Measurements from ENCODE around the gene TLCD3B. TPM values are rescaled to one million over a fixed set of nuclear protein-coding genes. Genes with fewer than 3 reads are reported as not detected.
"Not testable (repeated sequence)": the region's sequence is repeated elsewhere in the genome, so short reads cannot be mapped to it uniquely, and the experiment has no call there.

Gene TLCD3B
- total RNA-seq, 8 experiments from 2014 or later = 0.56 to 27.1 (median 10.3) TPM

- Histone ChIP-seq H3K4me3 (no peak overlapping the region), H3K4me1 (replicated peaks in 1 of 2) (no peaks in the 10 kb centered on the region), H3K27ac (no peak overlapping the region)
- in situ Hi-C loops (cut with MboI; ENCODE audit: low pct_unique_long_range_greater_than_20kb in 2 of 9, low sequenced_read_pairs in 9 of 9, unreplicated experiment in 9 of 9) = loop anchor here in 4 of 9 experiments (25.0 kb wide), 2 partner anchors 180 to 205 kb away; partner anchors contain the start of genes MAZ (in 3 of the 4), MVP (in 3 of the 4), PAGR1 (in 3 of the 4) and PRRT2 (in 3 of the 4)
- ATAC-seq (replicated peaks in 6 of 8) = no peak
- 0 to 100% (median 77%) methylated on average over 1 to 2 of the region's 2 CpGs for WGBS, 10 experiments
These were observed 13.8 kb downstream of the TLCD3B start for GRCh38 chr16:30017277-30017656.

- no peak overlapping the region for H3K27ac ChIP-seq
- in situ Hi-C loops (cut with MboI; ENCODE audit: low pct_unique_long_range_greater_than_20kb in 2 of 9, low sequenced_read_pairs in 9 of 9, unreplicated experiment in 9 of 9) = loop anchor here in 4 of 9 experiments (25.0 kb wide), 2 partner anchors 179 to 204 kb away; partner anchors contain the start of genes MAZ (in 3 of the 4), MVP (in 3 of the 4), PAGR1 (in 3 of the 4) and PRRT2 (in 3 of the 4)
- no peak overlapping the region for H3K4me3 ChIP-seq
- ATAC-seq (replicated peaks in 6 of 8) = no peak
- H3K4me1 ChIP-seq (replicated peaks in 1 of 2) = no peaks in the 10 kb centered on the region
- 17 to 89% (median 60%) methylated on average over 2 to 7 of the region's 8 CpGs; no CpG with 5 or more reads in 2 of the 10 experiments for WGBS, 10 experiments
These were observed 14.4 kb downstream of the TLCD3B start for GRCh38 chr16:30016555-30017276.

- 39 to 100% (median 81%) methylated on average over 1 to 7 of the region's 7 CpGs; no CpG with 5 or more reads in 1 of the 10 experiments for WGBS, 10 experiments
These were observed 15.6 kb downstream of the TLCD3B start for GRCh38 chr16:30015450-30015849.

GRCh38 chr16:30012598-30012997 is 18.5 kb downstream of the TLCD3B start:
- H3K4me3 ChIP-seq; H3K27ac ChIP-seq; ATAC-seq (replicated peaks in 6 of 8): not testable (repeated sequence)
- in situ Hi-C loops (cut with MboI; ENCODE audit: low pct_unique_long_range_greater_than_20kb in 2 of 9, low sequenced_read_pairs in 9 of 9, unreplicated experiment in 9 of 9) = loop anchor here in 4 of 9 experiments (25.0 kb wide), 2 partner anchors 175 to 200 kb away; partner anchors contain the start of genes MAZ (in 3 of the 4), MVP (in 3 of the 4), PAGR1 (in 3 of the 4) and PRRT2 (in 3 of the 4)
- 40 to 100% (median 80%) methylated on average over 1 to 13 of the region's 14 CpGs; no CpG with 5 or more reads in 2 of the 10 experiments for WGBS, 10 experiments
- H3K4me1 ChIP-seq (replicated peaks in 1 of 2) = peaks cover 13 to 17% of the 10 kb centered on the region in 2 donors

More at GRCh38 chr16:30015450-30015849, 15.6 kb downstream of the TLCD3B start:
- in situ Hi-C loops (cut with MboI; ENCODE audit: low pct_unique_long_range_greater_than_20kb in 2 of 9, low sequenced_read_pairs in 9 of 9, unreplicated experiment in 9 of 9) = loop anchor here in 4 of 9 experiments (25.0 kb wide), 2 partner anchors 178 to 203 kb away; partner anchors contain the start of genes MAZ (in 3 of the 4), MVP (in 3 of the 4), PAGR1 (in 3 of the 4) and PRRT2 (in 3 of the 4)
- ATAC-seq (replicated peaks in 6 of 8); H3K27ac ChIP-seq; H3K4me1 ChIP-seq (replicated peaks in 1 of 2); H3K4me3 ChIP-seq: not testable (repeated sequence)

- in situ Hi-C loops (cut with MboI; ENCODE audit: low pct_unique_long_range_greater_than_20kb in 2 of 9, low sequenced_read_pairs in 9 of 9, unreplicated experiment in 9 of 9) = loop anchor here in 4 of 9 experiments (25.0 kb wide), 2 partner anchors 175 to 200 kb away; partner anchors contain the start of genes MAZ (in 3 of the 4), MVP (in 3 of the 4), PAGR1 (in 3 of the 4) and PRRT2 (in 3 of the 4)
- peak overlapping the region; percentile 37 to 60 (median 45) for H3K4me3 ChIP-seq
- WGBS, 10 experiments = 9 to 81% (median 29%) methylated on average over 1 to 13 of the region's 31 CpGs; no CpG with 5 or more reads in 4 of the 10 experiments
These were observed 19.2 kb downstream of the TLCD3B start for GRCh38 chr16:30011714-30012504.

DNA sequence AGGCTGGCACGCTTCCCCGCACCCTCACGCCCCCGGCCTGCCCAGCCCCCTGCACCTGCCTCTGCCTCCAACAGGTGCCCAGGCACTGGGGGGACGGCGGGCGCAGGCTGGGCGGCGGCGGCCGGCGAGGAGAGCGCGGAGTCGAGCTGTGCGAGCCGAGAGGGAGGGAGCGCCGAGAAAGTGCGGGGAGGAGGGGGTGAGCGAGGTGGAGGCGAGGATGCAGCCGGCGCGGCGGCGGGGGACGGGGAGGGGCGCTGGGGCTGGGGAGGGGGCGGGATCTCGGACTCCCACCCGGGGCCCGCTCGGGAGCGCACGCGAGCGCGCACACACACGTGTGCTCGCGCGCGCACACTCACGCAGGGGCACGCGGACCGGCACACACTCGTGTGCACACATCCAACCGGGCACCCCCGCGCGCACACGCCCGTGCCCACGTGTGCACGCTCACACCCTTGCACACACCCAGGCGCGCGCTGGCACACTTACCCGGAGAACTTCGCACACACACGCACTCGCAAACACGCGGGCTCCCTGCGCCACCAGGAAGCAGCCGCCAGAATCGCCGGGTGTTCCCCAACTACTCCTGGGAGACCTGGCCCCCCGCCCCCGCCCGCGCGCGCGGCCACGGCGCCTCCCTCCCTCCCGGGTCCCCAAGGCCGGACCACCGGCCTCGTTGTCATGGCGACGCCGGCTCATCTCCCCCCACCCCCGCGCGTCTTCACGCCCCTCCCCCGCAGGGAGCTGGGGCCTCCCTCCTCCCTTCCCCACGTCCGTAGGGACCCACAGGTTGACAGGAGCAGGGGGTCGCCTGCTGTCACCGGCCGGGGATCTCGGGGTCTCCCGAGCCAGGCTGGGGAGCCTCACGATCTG is 20.0 kb downstream of the TLCD3B start, which contains the start of gene DOC2A:
TSS of gene DOC2A (minus strand) at position 184 of the 870 bp plus-strand sequence. CDS start 805 bp downstream, outside the sequence.
- in situ Hi-C loops (cut with MboI; ENCODE audit: low pct_unique_long_range_greater_than_20kb in 2 of 9, low sequenced_read_pairs in 9 of 9, unreplicated experiment in 9 of 9) = loop anchor here in 4 of 9 experiments (25.0 kb wide), 2 partner anchors 174 to 199 kb away; partner anchors contain the start of genes MAZ (in 3 of the 4), MVP (in 3 of the 4), PAGR1 (in 3 of the 4) and PRRT2 (in 3 of the 4)
- H3K4me3 ChIP-seq = peak within 1 kb of the TSS; percentile 37 to 60 (median 45)
- H3K27ac ChIP-seq = peak within 1 kb of the TSS; percentile 9 to 35
- peaks cover 13 to 17% of the 10 kb centered on the region in 2 donors for H3K4me1 ChIP-seq (replicated peaks in 1 of 2)
- 0% methylated on average over 19 of the region's 99 CpGs; no CpG with 5 or more reads in 9 of the 10 experiments for WGBS, 10 experiments
- ATAC-seq (replicated peaks in 6 of 8) = peak; percentile 63 to 85 (median 80)

More at GRCh38 chr16:30011714-30012504, 19.2 kb downstream of the TLCD3B start:
- H3K4me1 ChIP-seq (replicated peaks in 1 of 2) = peaks cover 13 to 17% of the 10 kb centered on the region in 2 donors
- no peak overlapping the region for H3K27ac ChIP-seq
- ATAC-seq (replicated peaks in 6 of 8) = no peak

DNA sequence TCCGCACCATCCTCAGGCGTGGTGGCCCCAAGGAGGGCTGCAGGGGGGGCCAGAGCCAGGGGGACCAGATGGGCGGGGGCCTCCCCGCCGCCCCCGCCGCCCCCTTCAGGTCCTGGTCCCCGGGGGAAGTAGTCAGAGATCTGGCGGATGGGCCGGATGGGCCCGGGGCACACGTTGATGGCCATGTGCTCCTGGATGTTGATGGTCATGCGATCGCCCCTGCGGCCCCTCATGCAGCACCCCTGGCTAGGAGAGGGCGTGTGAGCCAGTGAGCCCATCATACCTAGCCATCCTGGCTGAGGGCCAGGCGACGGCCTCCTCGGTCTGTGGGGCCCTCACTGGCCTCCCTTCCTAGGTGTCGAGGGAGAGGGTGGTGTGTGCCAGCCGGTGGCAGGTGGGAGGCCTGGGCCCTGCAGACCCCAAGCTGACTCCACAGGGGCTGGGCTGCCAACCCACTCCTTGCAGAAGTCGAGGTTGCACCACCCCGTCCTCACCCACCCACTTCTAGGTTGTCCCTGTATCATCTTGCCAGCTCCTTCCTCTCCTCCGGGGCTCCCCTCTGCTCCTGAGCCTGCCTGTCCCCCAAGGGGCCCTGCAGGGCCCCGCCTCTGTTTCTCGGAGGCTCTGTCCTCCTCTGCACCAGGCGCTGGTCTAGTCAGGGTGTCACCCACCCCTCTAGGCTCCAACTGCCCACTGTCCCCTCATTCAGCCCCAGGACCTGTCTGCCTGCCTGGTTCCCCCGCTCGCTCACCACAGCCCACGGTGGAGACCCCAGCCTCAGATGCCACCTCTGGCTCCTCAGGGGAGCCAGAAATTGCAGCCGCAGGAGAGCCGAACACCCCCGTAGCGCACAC is 20.9 kb downstream of the TLCD3B start:
- Histone ChIP-seq H3K4me1 (replicated peaks in 1 of 2) (peaks cover 13 to 17% of the 10 kb centered on the region in 2 donors), H3K27ac (peak overlapping the region in 1 of 2 donors; percentile 35), H3K4me3 (peak overlapping the region; percentile 37 to 60 (median 45))
- in situ Hi-C loops (cut with MboI; ENCODE audit: low pct_unique_long_range_greater_than_20kb in 2 of 9, low sequenced_read_pairs in 9 of 9, unreplicated experiment in 9 of 9) = loop anchor here in 4 of 9 experiments (25.0 kb wide), 2 partner anchors 173 to 198 kb away; partner anchors contain the start of genes MAZ (in 3 of the 4), MVP (in 3 of the 4), PAGR1 (in 3 of the 4) and PRRT2 (in 3 of the 4)
- ATAC-seq (replicated peaks in 6 of 8) = peak; percentile 3 to 35 (median 21)
- 0% methylated on average over 2 of the region's 34 CpGs; no CpG with 5 or more reads in 9 of the 10 experiments for WGBS, 10 experiments

GRCh38 chr16:30009085-30009862 is 21.8 kb downstream of the TLCD3B start:
- 0 to 100% (median 60%) methylated on average over 1 to 9 of the region's 26 CpGs; no CpG with 5 or more reads in 3 of the 10 experiments for WGBS, 10 experiments
- H3K27ac ChIP-seq = no peak overlapping the region

DNA sequence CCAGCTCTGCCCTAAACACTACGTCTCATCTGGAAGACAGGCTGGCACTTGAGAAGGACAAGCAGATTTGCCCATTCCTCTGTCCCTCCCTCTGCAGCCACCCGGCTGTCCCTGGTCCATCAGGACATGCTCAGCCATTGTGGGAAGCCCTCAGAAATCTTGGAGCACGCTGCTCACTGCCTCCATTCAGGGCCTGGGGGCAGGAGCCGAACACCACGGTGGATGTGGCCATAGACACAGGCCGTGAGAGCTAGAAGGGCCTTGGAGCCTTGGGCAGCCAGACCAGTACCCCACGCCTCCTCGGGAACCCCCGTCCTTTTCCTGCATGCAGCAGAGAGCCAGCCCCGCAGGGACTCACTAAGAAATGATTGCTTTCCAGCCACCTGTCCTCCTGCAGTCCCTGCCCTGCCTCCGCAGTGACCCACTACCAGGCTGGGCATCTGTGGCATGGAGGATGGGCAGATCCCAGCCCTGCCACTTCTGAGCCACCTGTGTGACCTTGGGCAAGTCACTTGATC is 23.6 kb downstream of the TLCD3B start:
- no peak for ATAC-seq (replicated peaks in 6 of 8)
- H3K4me1 ChIP-seq (replicated peaks in 1 of 2) = peaks cover 13 to 17% of the 10 kb centered on the region in 2 donors
- 67 to 100% (median 74%) methylated on average over 1 to 6 of the region's 11 CpGs; no CpG with 5 or more reads in 6 of the 10 experiments for WGBS, 10 experiments
- H3K27ac ChIP-seq = no peak overlapping the region
- in situ Hi-C loops (cut with MboI; ENCODE audit: low pct_unique_long_range_greater_than_20kb in 2 of 9, low sequenced_read_pairs in 9 of 9, unreplicated experiment in 9 of 9) = loop anchor here in 4 of 9 experiments (25.0 kb wide), 2 partner anchors 170 to 195 kb away; partner anchors contain the start of genes MAZ (in 3 of the 4), MVP (in 3 of the 4), PAGR1 (in 3 of the 4) and PRRT2 (in 3 of the 4)
- no peak overlapping the region for H3K4me3 ChIP-seq

More at GRCh38 chr16:30009085-30009862, 21.8 kb downstream of the TLCD3B start:
- Histone ChIP-seq H3K4me3 (no peak overlapping the region), H3K4me1 (replicated peaks in 1 of 2) (peaks cover 13 to 17% of the 10 kb centered on the region in 2 donors)
- ATAC-seq (replicated peaks in 6 of 8) = no peak
- in situ Hi-C loops (cut with MboI; ENCODE audit: low pct_unique_long_range_greater_than_20kb in 2 of 9, low sequenced_read_pairs in 9 of 9, unreplicated experiment in 9 of 9) = loop anchor here in 4 of 9 experiments (25.0 kb wide), 2 partner anchors 172 to 197 kb away; partner anchors contain the start of genes MAZ (in 3 of the 4), MVP (in 3 of the 4), PAGR1 (in 3 of the 4) and PRRT2 (in 3 of the 4)
